Ascending aorta (tissue), 2 donors: ENCODE results near the gene GDF15. TPM values are rescaled to one million over a fixed set of nuclear protein-coding genes. Genes with fewer than 3 reads are reported as not detected.

Experiments used
- DNase-seq, 2 donors: peaks; one replicate each; pipeline ENCODE4 v3.0.0-alpha.2; 2019; ENCODE audit warnings: low spot score in 2 of 2
- H3K27ac ChIP-seq, 2 donors: fragments of 200-600 bp; sonication (generic); one replicate each; pipeline ENCODE4 v1.5.1; 2016 to 2017; ENCODE audit warnings: mild to moderate bottlenecking in 1 of 2
- H3K27me3 ChIP-seq: fragments of 200-600 bp; sonication (generic); one replicate; pipeline ENCODE4 v1.5.1; 2017
- H3K36me3 ChIP-seq, 2 donors: fragments of 200-600 bp; sonication (generic); one replicate each; pipeline ENCODE4 v1.5.1; 2016
- H3K4me1 ChIP-seq, 2 donors: fragments of 200-600 bp; sonication (generic); one replicate each; pipeline ENCODE4 v1.5.1; 2016 to 2017; ENCODE audit warnings: mild to moderate bottlenecking in 1 of 2
- H3K4me3 ChIP-seq, 2 donors: fragments of 200-600 bp; sonication (generic); one replicate each; pipeline ENCODE4 v1.5.1; 2016 to 2017; ENCODE audit warnings: mild to moderate bottlenecking in 1 of 2
- H3K9me3 ChIP-seq, 2 donors: fragments of 200-600 bp; sonication (generic); one replicate each; pipeline ENCODE4 v1.5.1; 2016
- intact Hi-C: fragments of 100-400 bp; cut with DNase I; formaldehyde crosslinking; loops from one replicate; pipeline ENCODE4 v1.15.1; 2023
- total RNA-seq: library from RNA; depleted of rRNA; stranded (reverse); fragments of >200 nt; gene quantifications from one replicate; pipeline ENCODE4 v1.1.0, GENCODE V29; 2016
- TF ChIP-seq, protein P1 (sequence below), 3 experiments: fragments of 200-600 bp in 2 of 3; fragments of 450-650 bp in 1 of 3; sonication (generic) in 2 of 3; IDR thresholded peaks; one replicate each; pipeline ENCODE4 v1.5.1; 2016 to 2019; ENCODE audit warnings: antibody characterized with exemption in 3 of 3, mild to moderate bottlenecking in 1 of 3, moderate library complexity in 1 of 3

Gene GDF15
- total RNA-seq, 1 donor from 2014 or later, result 8.5 TPM

DNA sequence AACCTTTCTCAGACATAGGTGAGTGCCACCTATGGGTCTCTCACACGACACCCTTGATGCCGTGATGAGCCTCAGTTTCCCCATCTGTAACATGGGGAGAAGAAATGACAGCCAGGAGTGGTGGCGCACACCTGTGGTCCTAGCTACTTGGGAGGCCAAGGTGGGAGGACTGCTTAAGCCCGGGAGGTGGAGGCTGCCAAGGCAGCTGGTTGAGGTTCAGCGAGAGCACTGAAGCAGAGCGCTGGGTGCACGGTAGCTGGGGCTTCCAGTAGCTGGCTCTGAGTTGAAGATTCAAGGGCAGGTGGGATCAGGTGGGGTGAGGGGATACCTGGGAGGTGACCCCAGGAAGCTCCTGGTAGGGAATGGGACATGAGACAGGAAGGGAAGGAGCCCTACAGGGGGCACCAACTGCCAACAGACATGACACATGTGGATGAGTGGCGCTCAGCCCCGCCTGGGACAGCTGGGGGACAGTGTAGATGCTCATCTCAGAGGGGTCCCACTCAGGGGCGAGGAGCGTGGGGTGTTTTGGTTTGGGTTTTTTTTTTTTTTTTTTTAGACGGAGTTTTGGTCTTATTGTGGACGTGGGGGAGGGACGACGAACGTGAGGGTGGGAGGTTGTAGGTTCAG lies 26.8 kb downstream of the GDF15 start:
- no peak overlapping the region for H3K27ac ChIP-seq
- no peak overlapping the region for H3K4me3 ChIP-seq
- peaks cover 10 to 29% of the 10 kb centered on the region in 2 donors for H3K4me1 ChIP-seq
- intact Hi-C loops, result loop anchor here (5.0 to 10.0 kb wide), 2 partner anchors 200 to 308 kb away; no protein-coding TSS in a partner anchor
- H3K36me3 ChIP-seq, result no peaks in the 10 kb centered on the region
- H3K27me3 ChIP-seq, result no peaks in the 10 kb centered on the region
- H3K9me3 ChIP-seq, result no peaks in the 10 kb centered on the region
- TF ChIP-seq, protein P1, sequence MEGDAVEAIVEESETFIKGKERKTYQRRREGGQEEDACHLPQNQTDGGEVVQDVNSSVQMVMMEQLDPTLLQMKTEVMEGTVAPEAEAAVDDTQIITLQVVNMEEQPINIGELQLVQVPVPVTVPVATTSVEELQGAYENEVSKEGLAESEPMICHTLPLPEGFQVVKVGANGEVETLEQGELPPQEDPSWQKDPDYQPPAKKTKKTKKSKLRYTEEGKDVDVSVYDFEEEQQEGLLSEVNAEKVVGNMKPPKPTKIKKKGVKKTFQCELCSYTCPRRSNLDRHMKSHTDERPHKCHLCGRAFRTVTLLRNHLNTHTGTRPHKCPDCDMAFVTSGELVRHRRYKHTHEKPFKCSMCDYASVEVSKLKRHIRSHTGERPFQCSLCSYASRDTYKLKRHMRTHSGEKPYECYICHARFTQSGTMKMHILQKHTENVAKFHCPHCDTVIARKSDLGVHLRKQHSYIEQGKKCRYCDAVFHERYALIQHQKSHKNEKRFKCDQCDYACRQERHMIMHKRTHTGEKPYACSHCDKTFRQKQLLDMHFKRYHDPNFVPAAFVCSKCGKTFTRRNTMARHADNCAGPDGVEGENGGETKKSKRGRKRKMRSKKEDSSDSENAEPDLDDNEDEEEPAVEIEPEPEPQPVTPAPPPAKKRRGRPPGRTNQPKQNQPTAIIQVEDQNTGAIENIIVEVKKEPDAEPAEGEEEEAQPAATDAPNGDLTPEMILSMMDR (IDR thresholded peaks at IDR 0.05), result no peak
- no peak for DNase-seq

DNA sequence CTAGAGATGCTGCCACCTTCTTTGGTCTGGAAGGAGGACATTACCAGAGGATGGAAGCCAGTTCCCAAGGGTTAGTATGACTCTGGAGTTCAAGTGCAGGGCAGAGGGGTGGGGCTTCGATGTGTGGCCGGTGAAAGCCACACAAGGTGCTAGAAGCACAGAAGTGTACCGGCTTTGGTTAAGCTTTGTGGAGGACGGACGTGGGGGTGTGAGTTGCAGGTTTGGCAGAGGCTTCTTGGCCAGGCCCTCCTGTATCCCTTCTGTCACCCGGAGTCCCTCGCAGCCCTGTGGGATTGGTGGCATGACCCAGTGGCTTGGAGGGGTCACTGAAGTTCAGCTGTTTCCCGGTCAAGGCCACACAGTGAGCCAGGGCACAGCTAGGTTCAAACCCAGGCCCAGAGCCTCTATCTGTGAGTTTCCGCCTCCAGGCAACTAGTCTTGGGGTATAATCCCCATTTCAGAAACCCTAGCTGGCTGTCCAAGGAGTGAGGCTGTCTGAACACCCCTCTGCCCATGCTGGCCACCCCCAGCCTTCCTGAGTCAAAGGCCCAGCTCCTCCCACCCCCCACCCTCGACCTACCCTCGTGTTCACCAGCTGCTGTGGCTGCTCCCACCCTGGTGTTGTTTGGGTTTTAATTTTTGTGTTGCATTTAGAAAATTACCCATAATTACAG lies 28.7 kb downstream of the GDF15 start:
- TF ChIP-seq, protein P1 (IDR thresholded peaks at IDR 0.05), result no peak
- Histone ChIP-seq H3K27ac (peak overlapping the region; percentile 93 to 96), H3K4me3 (peak overlapping the region; percentile 7 to 65), H3K9me3 (no peaks in the 10 kb centered on the region), H3K4me1 (peaks cover 15 to 40% of the 10 kb centered on the region in 2 donors), H3K36me3 (no peaks in the 10 kb centered on the region), H3K27me3 (no peaks in the 10 kb centered on the region)
- intact Hi-C loops, result loop anchor here (5.0 to 10.0 kb wide), 4 partner anchors 122 to 310 kb away; partner anchors contain the start of gene RAB3A
- DNase-seq, result no peak

DNA sequence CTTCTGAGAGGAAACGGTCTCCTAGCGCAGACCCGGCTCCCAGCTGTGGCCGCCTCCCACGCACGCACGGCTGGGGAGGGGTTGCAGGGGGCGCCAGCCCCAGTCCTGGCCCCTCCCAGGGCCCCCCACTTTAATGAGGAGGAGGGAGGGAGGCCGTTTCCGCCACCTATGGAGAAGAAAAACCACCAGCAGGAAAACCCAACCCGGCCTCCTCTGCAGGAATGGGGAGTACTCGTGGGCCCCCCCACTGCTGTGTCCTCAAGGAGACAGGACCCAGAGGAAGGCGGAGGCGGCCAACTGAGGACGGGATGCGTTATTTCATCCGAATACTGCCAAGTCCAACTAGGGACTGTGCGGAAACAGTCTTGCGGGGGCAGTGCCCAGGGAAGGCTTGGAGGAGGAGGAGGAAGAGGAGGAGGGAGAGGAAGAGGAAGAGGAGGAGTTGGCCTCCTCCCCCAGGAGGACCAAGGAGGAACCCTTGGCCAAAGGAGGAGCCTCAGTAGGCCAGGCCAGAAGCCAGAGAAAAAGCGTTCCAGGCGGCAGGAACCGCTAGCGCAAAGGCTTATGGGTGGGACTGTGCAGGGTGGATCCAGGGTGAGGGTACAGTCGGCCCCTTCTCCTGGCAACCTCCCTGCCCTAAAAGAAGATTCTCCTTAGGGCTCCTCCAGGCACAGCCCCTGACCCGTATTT lies 29.4 kb downstream of the GDF15 start:
- Histone ChIP-seq H3K9me3 (no peaks in the 10 kb centered on the region), H3K36me3 (no peaks in the 10 kb centered on the region), H3K27ac (peak overlapping the region; percentile 93 to 96), H3K27me3 (no peaks in the 10 kb centered on the region), H3K4me1 (peaks cover 15 to 46% of the 10 kb centered on the region in 2 donors), H3K4me3 (peak overlapping the region; percentile 7 to 65)
- DNase-seq, result peak in 1 of 2 donors; percentile 89
- TF ChIP-seq, protein P1 (IDR thresholded peaks at IDR 0.05), result no peak
- intact Hi-C loops, result loop anchor here (5.0 to 10.0 kb wide), 3 partner anchors 123 to 311 kb away; partner anchors contain the start of gene RAB3A

DNA sequence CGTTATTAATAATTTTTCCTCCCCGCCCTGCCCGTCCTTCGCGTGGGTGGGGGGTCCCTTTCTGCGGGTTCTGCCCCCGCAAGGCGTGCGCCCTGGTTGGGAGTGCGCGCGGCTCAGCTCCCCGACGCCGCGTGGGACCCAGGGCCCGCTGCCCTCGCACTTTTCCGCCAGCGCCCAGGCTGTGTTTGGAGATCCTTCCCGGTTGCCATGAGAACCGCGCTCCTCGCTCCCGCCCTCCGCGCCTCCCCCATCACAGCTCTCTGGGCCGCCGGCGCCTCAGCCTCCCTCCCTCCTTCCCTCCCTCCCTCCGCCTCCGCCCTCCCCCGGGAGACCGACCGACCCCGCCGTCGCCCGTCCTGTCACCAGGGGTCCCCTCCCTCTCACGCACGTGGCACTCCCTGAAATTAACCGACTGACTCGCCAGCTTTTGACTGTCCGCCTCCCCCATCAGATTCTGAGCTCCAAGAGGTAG lies 30.9 kb downstream of the GDF15 start:
- Histone ChIP-seq H3K9me3 (no peaks in the 10 kb centered on the region), H3K27me3 (no peaks in the 10 kb centered on the region), H3K27ac (peak overlapping the region; percentile 93 to 96), H3K4me1 (peaks cover 15 to 54% of the 10 kb centered on the region in 2 donors), H3K4me3 (peak overlapping the region; percentile 57 to 65), H3K36me3 (no peaks in the 10 kb centered on the region)
- intact Hi-C loops, result loop anchor here (5.0 to 10.0 kb wide), 3 partner anchors 125 to 312 kb away; partner anchors contain the start of gene RAB3A
- peak in 1 of 2 donors; percentile 96 for DNase-seq
- TF ChIP-seq, protein P1 (IDR thresholded peaks at IDR 0.05), result no peak

DNA sequence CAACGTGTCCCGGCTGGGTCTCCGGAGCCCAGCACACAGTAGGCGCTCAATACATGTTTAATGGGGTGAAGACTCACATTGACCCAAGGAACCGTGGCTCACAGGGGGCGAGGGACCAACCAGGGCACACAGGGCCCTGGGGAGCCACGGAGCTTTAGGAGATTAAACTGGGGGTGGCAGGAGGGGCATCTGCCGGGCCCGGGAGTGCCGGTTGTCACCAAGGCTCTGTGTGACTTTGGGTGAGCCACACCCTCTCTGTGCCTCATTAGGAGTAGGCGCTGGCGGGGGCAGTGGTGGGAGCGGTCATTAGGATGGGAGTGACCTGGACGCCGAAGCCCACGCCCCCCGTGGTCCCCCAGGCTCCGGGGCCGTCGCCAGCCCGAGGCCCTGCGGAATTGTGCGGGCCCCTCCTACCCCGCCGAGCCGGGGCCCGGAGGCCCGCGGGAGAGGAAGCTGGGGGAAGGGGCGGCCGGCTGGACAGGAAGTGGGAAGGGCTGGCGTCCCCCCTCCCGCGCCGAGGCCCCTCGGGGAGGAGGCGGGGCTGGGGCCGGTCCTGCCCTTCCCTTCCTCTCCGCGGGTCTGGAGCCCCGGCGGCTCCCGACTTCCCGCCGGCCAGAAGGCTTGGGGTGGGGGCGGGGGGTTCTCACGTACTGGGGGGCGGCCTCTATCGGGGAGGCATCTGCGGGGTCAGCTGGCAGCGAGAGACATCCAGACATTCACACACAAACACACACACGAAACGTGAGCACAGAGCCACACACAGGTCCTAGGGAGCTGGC lies 31.5 kb downstream of the GDF15 start:
- H3K36me3 ChIP-seq, result no peaks in the 10 kb centered on the region
- TF ChIP-seq, protein P1 (IDR thresholded peaks at IDR 0.05), result no peak
- peaks cover 15 to 54% of the 10 kb centered on the region in 2 donors for H3K4me1 ChIP-seq
- intact Hi-C loops, result loop anchor here (2.0 to 10.0 kb wide), 4 partner anchors 19 to 313 kb away; partner anchors contain the start of gene RAB3A
- no peaks in the 10 kb centered on the region for H3K9me3 ChIP-seq
- H3K27ac ChIP-seq, result peak overlapping the region; percentile 93 to 96
- peak in 1 of 2 donors; percentile 87 for DNase-seq
- no peaks in the 10 kb centered on the region for H3K27me3 ChIP-seq
- H3K4me3 ChIP-seq, result peak overlapping the region; percentile 57 to 65
